ENCODE results near the gene RSPO3. TPM values are rescaled to one million over a fixed set of nuclear protein-coding genes. Genes with fewer than 3 reads are reported as not detected.

RSPO3 gene
- total and polyA plus RNA-seq, 2 experiments from 2014 or later: 1.4 to 2.9 TPM

DNA sequence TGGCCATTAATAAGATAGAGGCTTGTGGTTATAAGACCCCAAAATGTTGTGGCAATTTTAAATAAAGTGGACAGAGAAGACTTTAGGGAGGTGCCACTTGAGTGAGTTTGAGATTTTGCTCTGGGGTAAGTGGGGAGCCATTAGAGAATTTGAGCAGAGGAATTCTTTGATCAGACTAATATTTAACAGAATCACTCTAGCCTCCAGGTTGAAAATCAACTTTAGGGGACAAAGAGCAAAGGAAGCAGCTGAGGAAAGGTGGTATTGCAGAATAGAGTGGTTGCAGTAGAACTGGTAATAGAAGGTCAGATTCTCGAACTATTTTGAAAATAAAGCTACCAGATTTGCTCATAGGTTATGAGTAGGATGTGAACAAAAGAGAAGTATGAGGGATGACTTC lies 97.5 kb downstream of the RSPO3 start:
- H3K9ac ChIP-seq: no peak overlapping the region
- WGBS, 2 experiments (ENCODE audit: low coverage in 1 of 2, low lambda C conversion rate in 2 of 2, missing lambda C conversion rate in 2 of 2): 87 to 94% methylated on average over 1 of the region's 1 CpG
- H3K36me3 ChIP-seq (ENCODE audit: low read depth): no peaks in the 10 kb centered on the region
- no peak overlapping the region for H3K4me2 ChIP-seq (ENCODE audit: unreplicated experiment)
- peaks cover 8% of the 10 kb centered on the region for H3F3A ChIP-seq (ENCODE audit: insufficient read depth)
- H3K27ac ChIP-seq: no peak overlapping the region
- H3K4me1 ChIP-seq (ENCODE audit: insufficient read depth): peaks cover 9% of the 10 kb centered on the region
- no peaks in the 10 kb centered on the region for H4K20me1 ChIP-seq (ENCODE audit: insufficient read depth)
- no peaks in the 10 kb centered on the region for H3K79me2 ChIP-seq (ENCODE audit: insufficient read depth)
- no peaks in the 10 kb centered on the region for H3K9me2 ChIP-seq (ENCODE audit: insufficient read depth)
- H3K4me3 ChIP-seq: no peak overlapping the region
- no peaks in the 10 kb centered on the region for H3K9me3 ChIP-seq (ENCODE audit: low read depth)
- TF ChIP-seq EZH2phosphoT487 (IDR thresholded peaks at IDR 0.05; ENCODE audit: insufficient read depth, low read depth) (no peak), EZH2 (IDR thresholded peaks at IDR 0.05; ENCODE audit: insufficient read depth, poor library complexity, severe bottlenecking) (no peak)
- in situ Hi-C loops (cut with MboI): no loop called here
- no peak overlapping the region for H2AFZ ChIP-seq
- DNase-seq: no peak
- H3K27me3 ChIP-seq (replicated peaks; ENCODE audit: insufficient read depth): no peaks in the 10 kb centered on the region

DNA sequence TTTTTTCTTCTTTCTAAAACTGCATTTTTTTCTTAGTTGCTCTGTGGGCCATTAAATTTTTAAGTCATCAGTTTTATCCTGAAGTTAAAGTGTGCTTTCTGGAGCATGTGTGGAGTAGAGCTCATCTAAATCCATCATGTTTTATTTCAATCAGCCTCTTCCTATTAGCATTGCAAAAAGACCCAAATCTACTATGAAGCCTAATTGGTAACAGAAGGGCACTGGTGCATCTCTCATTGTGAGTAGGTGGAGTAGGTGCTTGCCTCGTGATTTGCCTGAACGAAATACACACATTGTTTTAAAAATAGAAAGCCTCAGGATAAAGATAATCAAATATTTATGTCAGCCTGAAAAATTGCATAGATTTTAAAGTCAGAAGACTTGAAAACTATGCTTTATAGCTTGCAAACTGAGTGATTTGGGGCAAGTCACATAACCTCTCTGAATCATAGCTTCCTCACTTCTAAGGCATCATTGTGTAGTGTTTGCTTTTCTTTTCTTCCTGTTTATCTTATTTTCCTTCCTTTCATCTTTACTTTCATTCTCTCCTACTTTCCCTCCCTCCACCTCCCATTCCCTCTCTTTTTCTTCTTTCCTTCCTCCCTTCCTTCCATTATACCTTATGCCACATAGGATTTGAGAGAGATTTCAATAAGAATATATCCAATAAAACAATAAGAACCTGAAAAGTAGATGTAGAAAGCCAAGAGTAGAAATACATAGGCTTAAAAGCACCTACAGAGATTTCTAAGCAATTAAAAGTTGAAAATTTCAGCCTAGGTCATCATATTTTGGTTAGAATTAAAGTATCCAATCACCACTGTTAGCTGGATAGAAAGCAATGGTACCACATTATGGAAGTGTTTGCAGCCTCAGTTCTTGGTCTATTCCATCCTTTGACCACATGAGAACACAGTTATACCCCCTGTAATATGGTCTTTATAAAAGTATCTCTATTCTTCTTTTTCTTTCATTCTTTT lies 98.6 kb downstream of the RSPO3 start:
- H2AFZ ChIP-seq: 0 out of 2 replicates have a peak overlapping the region, but pooled peaks have one; percentile 3
- H3K36me3 ChIP-seq (ENCODE audit: low read depth): no peaks in the 10 kb centered on the region
- 6 to 14% methylated on average over 2 of the region's 2 CpGs for WGBS, 2 experiments (ENCODE audit: low coverage in 1 of 2, low lambda C conversion rate in 2 of 2, missing lambda C conversion rate in 2 of 2)
- peak; percentile 16 for DNase-seq
- in situ Hi-C loops (cut with MboI): no loop called here
- H3K9me3 ChIP-seq (ENCODE audit: low read depth): no peaks in the 10 kb centered on the region
- peaks cover 9% of the 10 kb centered on the region for H3K4me1 ChIP-seq (ENCODE audit: insufficient read depth)
- peaks cover 8% of the 10 kb centered on the region for H3F3A ChIP-seq (ENCODE audit: insufficient read depth)
- H3K27me3 ChIP-seq (replicated peaks; ENCODE audit: insufficient read depth): no peaks in the 10 kb centered on the region
- H4K20me1 ChIP-seq (ENCODE audit: insufficient read depth): no peaks in the 10 kb centered on the region
- no peaks in the 10 kb centered on the region for H3K9me2 ChIP-seq (ENCODE audit: insufficient read depth)
- H3K27ac ChIP-seq: no peak overlapping the region
- no peak overlapping the region for H3K9ac ChIP-seq
- H3K79me2 ChIP-seq (ENCODE audit: insufficient read depth): no peaks in the 10 kb centered on the region
- no peak for TF ChIP-seq EZH2 (IDR thresholded peaks at IDR 0.05; ENCODE audit: insufficient read depth, poor library complexity, severe bottlenecking)
- TF ChIP-seq EZH2phosphoT487 (IDR thresholded peaks at IDR 0.05; ENCODE audit: insufficient read depth, low read depth): no peak
- H3K4me2 ChIP-seq (ENCODE audit: unreplicated experiment): no peak overlapping the region
- no peak overlapping the region for H3K4me3 ChIP-seq

DNA sequence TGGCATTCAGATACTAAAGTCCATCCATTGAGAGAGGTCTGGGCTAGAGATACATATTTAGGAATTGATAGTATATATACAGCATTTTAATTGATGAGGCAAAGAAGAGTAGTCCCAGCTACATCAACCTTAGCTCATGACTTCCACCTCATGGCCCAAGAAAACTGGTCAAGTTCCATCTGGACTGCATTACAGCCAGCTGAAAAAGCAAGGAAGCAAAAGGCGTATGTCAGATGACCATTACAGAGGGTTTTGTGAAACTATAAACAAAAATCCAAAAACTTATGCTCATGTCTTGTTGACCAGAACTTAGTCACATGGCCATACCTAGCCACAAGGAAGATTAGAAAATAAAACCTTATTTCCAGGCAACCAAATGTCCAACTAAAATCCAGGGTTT lies 101.4 kb downstream of the RSPO3 start:
- no peaks in the 10 kb centered on the region for H3K36me3 ChIP-seq (ENCODE audit: low read depth)
- no peak overlapping the region for H3K27ac ChIP-seq
- H3K4me2 ChIP-seq (ENCODE audit: unreplicated experiment): no peak overlapping the region
- H3K9ac ChIP-seq: no peak overlapping the region
- H3K79me2 ChIP-seq (ENCODE audit: insufficient read depth): no peaks in the 10 kb centered on the region
- no peak overlapping the region for H3K4me3 ChIP-seq
- no peaks in the 10 kb centered on the region for H3K9me2 ChIP-seq (ENCODE audit: insufficient read depth)
- no peak overlapping the region for H2AFZ ChIP-seq
- 95 to 97% methylated on average over 1 of the region's 1 CpG for WGBS, 2 experiments (ENCODE audit: low coverage in 1 of 2, low lambda C conversion rate in 2 of 2, missing lambda C conversion rate in 2 of 2)
- H3F3A ChIP-seq (ENCODE audit: insufficient read depth): peaks cover 8% of the 10 kb centered on the region
- H3K4me1 ChIP-seq (ENCODE audit: insufficient read depth): peaks cover 9% of the 10 kb centered on the region
- in situ Hi-C loops (cut with MboI): no loop called here
- H3K27me3 ChIP-seq (replicated peaks; ENCODE audit: insufficient read depth): no peaks in the 10 kb centered on the region
- DNase-seq: no peak
- H3K9me3 ChIP-seq (ENCODE audit: low read depth): no peaks in the 10 kb centered on the region
- no peak for TF ChIP-seq EZH2 (IDR thresholded peaks at IDR 0.05; ENCODE audit: insufficient read depth, poor library complexity, severe bottlenecking)
- TF ChIP-seq EZH2phosphoT487 (IDR thresholded peaks at IDR 0.05; ENCODE audit: insufficient read depth, low read depth): no peak
- no peaks in the 10 kb centered on the region for H4K20me1 ChIP-seq (ENCODE audit: insufficient read depth)

DNA sequence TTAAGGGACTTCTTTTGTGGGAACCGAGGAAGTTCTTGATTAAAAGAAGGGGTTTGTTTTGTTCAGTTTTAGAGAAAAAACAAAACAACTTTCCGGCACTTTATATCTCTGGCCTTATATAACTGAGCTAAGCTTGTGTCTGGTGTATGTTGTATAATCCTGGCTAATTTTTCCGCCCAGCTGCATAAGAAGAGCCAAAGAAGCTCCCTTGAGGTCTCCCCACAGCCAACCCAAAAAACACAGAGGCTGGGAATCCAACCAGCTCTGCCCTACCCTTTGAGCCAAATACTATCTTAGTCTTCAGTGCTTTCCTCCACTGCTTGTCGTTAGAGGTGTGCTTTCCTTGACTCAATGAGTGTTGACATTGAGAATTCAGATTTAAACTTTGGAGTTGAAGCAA lies 102.7 kb downstream of the RSPO3 start:
- in situ Hi-C loops (cut with MboI): no loop called here

More for the DNA sequence above, 102.7 kb downstream of the RSPO3 start:
- WGBS, 2 experiments (ENCODE audit: low coverage in 1 of 2, low lambda C conversion rate in 2 of 2, missing lambda C conversion rate in 2 of 2): 45 to 48% methylated on average over 4 of the region's 4 CpGs
- H3K36me3 ChIP-seq (ENCODE audit: low read depth): no peaks in the 10 kb centered on the region
- no peak overlapping the region for H3K9ac ChIP-seq
- no peak overlapping the region for H3K4me2 ChIP-seq (ENCODE audit: unreplicated experiment)
- no peaks in the 10 kb centered on the region for H3K79me2 ChIP-seq (ENCODE audit: insufficient read depth)
- H3K27ac ChIP-seq: no peak overlapping the region
- no peaks in the 10 kb centered on the region for H4K20me1 ChIP-seq (ENCODE audit: insufficient read depth)
- H3K4me1 ChIP-seq (ENCODE audit: insufficient read depth): peaks cover 9% of the 10 kb centered on the region
- TF ChIP-seq EZH2phosphoT487 (IDR thresholded peaks at IDR 0.05; ENCODE audit: insufficient read depth, low read depth) (no peak), EZH2 (IDR thresholded peaks at IDR 0.05; ENCODE audit: insufficient read depth, poor library complexity, severe bottlenecking) (no peak)
- no peak overlapping the region for H2AFZ ChIP-seq
- peaks cover 8% of the 10 kb centered on the region for H3F3A ChIP-seq (ENCODE audit: insufficient read depth)
- no peak overlapping the region for H3K4me3 ChIP-seq
- no peaks in the 10 kb centered on the region for H3K9me3 ChIP-seq (ENCODE audit: low read depth)
- H3K27me3 ChIP-seq (replicated peaks; ENCODE audit: insufficient read depth): no peaks in the 10 kb centered on the region
- H3K9me2 ChIP-seq (ENCODE audit: insufficient read depth): no peaks in the 10 kb centered on the region
- DNase-seq: no peak

Data from GM23248 (cell line).